ENCODE data around the gene SMAGP. TPM values are rescaled to one million over a fixed set of nuclear protein-coding genes. Genes with fewer than 3 reads are reported as not detected.
"Not testable (repeated sequence)": the region's sequence is repeated elsewhere in the genome, so short reads cannot be mapped to it uniquely, and the experiment has no call there.

SMAGP gene
- total RNA-seq, 1 donor from 2014 or later = 9.1 TPM

DNA sequence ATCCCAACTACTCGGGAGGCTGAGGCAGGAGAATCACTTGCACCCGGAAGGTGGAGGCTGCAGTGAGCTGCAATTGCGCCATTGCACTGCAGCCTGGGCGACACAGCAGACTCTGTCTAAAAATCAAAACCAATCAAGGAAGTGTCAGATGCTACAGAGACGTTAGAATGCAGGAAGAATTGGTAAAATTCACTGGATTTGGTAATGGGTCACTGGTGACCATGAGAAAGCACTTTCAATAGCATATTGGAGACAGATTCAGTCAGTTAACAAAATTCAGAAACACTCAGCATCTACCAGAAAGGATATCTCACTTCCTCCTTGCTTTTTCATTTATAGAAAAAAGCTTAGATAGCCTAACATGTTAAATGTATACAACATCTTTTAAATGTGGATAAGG is 36.3 kb upstream of the SMAGP start:
- H3K36me3 Mint-ChIP-seq (ENCODE audit: insufficient read depth) = no peaks in the 10 kb centered on the region
- TF ChIP-seq, protein P1, sequence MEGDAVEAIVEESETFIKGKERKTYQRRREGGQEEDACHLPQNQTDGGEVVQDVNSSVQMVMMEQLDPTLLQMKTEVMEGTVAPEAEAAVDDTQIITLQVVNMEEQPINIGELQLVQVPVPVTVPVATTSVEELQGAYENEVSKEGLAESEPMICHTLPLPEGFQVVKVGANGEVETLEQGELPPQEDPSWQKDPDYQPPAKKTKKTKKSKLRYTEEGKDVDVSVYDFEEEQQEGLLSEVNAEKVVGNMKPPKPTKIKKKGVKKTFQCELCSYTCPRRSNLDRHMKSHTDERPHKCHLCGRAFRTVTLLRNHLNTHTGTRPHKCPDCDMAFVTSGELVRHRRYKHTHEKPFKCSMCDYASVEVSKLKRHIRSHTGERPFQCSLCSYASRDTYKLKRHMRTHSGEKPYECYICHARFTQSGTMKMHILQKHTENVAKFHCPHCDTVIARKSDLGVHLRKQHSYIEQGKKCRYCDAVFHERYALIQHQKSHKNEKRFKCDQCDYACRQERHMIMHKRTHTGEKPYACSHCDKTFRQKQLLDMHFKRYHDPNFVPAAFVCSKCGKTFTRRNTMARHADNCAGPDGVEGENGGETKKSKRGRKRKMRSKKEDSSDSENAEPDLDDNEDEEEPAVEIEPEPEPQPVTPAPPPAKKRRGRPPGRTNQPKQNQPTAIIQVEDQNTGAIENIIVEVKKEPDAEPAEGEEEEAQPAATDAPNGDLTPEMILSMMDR (IDR thresholded peaks at IDR 0.05; ENCODE audit: unreplicated experiment) = no peak
- no peak for DNase-seq (ENCODE audit: low spot score, unreplicated experiment)
- no peaks in the 10 kb centered on the region for H3K9me3 Mint-ChIP-seq (ENCODE audit: low read depth)
- H3K27me3 Mint-ChIP-seq = peaks cover 4% of the 10 kb centered on the region
- peaks cover 6% of the 10 kb centered on the region for H3K4me1 Mint-ChIP-seq (ENCODE audit: low read depth)
- no peak overlapping the region for H3K4me3 Mint-ChIP-seq (ENCODE audit: low read depth)
- H3K27ac Mint-ChIP-seq = no peak overlapping the region

DNA sequence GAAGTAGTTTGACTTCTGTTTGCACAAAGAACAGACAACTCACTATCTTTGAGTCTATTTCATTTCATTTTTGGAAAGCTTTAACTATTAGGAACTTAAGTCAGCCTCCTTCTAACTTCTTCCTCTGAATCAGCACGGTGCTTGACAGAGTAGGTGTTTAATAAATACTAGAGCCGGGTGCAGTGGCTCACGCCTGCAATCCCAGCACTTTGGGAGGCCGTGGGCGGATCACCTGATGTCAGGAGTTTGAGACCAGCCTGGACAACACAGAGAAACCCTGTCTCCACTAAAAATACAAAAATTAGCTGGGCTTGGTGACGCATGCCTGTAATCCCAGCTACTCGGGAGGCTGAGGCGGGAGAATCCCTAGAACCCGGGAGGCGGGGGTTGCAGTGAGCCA is 30.6 kb upstream of the SMAGP start:
- H3K4me1 Mint-ChIP-seq (ENCODE audit: low read depth); H3K27me3 Mint-ChIP-seq; H3K4me3 Mint-ChIP-seq (ENCODE audit: low read depth); H3K27ac Mint-ChIP-seq; DNase-seq (ENCODE audit: low spot score, unreplicated experiment); H3K36me3 Mint-ChIP-seq (ENCODE audit: insufficient read depth); H3K9me3 Mint-ChIP-seq (ENCODE audit: low read depth): not testable (repeated sequence)

DNA sequence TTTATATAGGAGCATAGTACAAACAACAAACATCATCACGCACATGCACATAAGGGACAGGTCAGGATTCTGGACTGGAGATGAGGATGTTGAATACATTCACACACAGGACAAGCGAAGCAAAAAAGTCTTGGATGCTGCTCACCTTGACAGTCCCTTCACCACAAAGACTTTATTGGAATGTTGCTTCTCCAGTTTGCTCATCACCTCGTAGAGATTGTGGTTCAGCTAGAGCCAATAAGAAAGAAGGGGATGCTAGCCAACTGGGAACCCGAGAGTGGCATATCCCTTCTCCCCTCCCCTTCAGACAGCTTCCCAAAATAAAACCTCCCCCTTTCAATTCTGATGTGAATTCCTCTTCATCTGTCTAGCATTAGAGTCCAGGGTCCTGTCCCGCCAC is 25.4 kb upstream of the SMAGP start:
- TF ChIP-seq, protein P1 (IDR thresholded peaks at IDR 0.05; ENCODE audit: unreplicated experiment) = no peak
- Mint-ChIP-seq H3K27me3 (no peaks in the 10 kb centered on the region), H3K4me3 (ENCODE audit: low read depth) (no peak overlapping the region), H3K36me3 (ENCODE audit: insufficient read depth) (no peaks in the 10 kb centered on the region), H3K4me1 (ENCODE audit: low read depth) (no peaks in the 10 kb centered on the region), H3K27ac (no peak overlapping the region), H3K9me3 (ENCODE audit: low read depth) (no peaks in the 10 kb centered on the region)
- DNase-seq (ENCODE audit: low spot score, unreplicated experiment) = no peak

DNA sequence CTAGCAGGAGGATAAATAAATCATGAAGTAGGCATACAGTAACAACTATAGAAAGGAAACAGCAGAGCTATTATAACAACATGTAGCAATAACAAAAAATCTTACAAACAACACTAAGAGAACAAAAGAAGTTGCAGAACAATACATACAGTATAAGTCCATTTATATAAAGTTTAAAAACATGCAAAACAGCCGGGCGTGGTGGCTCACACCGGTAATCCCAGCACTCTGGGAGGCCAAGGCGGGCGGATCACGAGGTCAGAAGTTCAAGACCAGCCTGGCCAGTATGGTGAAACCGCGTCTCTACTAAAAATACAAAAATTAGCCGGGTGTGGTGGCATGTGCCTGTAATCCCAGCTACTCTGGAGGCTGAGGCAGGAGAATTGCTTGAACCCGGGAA is 23.9 kb upstream of the SMAGP start:
- H3K36me3 Mint-ChIP-seq (ENCODE audit: insufficient read depth); H3K27ac Mint-ChIP-seq: not testable (repeated sequence)

DNA sequence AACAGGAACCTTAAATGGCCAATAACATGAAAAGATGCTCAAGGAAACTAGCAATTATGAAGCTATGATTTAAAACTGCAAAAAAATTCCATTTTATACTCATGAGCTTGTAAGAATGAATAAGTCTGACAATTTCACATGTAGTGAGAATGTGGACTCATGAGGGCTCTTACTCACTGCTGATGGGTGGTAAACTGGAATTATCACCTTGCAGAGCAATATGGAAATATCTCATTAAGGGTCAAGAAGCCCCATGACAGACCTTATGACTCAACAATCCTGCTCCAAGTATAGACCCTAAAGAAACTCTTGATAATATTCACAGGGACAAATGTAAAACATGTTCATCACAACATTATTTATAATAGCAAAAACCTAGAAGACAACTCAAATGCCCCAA is 23.5 kb upstream of the SMAGP start:
- TF ChIP-seq, protein P1 (IDR thresholded peaks at IDR 0.05; ENCODE audit: unreplicated experiment) = no peak
- no peaks in the 10 kb centered on the region for H3K27me3 Mint-ChIP-seq
- H3K27ac Mint-ChIP-seq = no peak overlapping the region
- no peaks in the 10 kb centered on the region for H3K9me3 Mint-ChIP-seq (ENCODE audit: low read depth)
- H3K4me3 Mint-ChIP-seq (ENCODE audit: low read depth) = no peak overlapping the region
- H3K36me3 Mint-ChIP-seq (ENCODE audit: insufficient read depth) = no peaks in the 10 kb centered on the region
- H3K4me1 Mint-ChIP-seq (ENCODE audit: low read depth) = no peaks in the 10 kb centered on the region
- DNase-seq (ENCODE audit: low spot score, unreplicated experiment) = no peak

More for the DNA sequence above, 23.9 kb upstream of the SMAGP start:
- H3K4me1 Mint-ChIP-seq (ENCODE audit: low read depth); DNase-seq (ENCODE audit: low spot score, unreplicated experiment); H3K9me3 Mint-ChIP-seq (ENCODE audit: low read depth); H3K4me3 Mint-ChIP-seq (ENCODE audit: low read depth); H3K27me3 Mint-ChIP-seq: not testable (repeated sequence)

DNA sequence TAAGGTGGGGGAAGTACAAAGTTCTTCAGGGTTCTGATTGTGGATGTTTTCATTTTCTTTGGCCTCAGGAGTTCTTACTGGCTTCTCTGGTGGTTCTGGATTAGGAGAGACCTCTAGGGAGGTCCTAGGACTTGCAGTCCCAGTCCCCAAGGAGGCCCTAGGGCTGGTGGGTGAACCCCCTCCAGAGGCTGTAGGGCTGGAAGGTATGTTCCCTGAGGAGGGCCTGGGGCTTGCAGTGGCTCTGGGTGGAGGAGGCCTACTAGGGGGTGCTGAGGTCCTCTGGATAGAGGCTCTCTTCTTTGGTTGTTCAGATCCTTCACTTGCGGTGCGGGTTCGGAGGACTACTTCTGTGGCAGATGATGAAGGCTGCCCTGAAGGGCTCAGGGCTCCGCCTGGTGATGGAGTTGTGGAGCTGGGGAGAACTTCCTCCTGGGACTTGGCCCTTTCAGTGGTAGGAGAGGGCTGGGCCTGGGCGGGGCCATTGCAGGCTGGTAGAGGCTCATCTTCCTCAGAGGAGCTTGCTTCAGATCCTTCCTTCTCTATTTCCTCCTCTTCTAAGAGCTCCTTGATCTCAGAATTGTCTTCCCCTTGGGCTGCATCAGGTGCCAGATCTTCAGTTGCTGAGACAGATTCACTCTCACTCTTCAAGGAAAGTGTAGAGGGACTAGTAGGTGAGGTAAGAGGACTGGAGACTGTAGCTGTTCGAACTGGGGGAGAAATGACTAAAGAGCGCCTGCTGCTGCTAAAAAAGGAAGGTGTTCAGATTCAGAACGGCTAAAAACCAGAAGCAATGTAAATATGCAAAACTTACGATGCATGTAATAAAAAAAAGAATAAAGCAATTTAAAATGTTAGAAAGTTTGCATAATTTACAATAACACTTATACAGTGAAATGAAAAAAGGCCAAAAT is 21.6 kb upstream of the SMAGP start:
- H3K27me3 Mint-ChIP-seq; H3K4me3 Mint-ChIP-seq (ENCODE audit: low read depth); DNase-seq (ENCODE audit: low spot score, unreplicated experiment); H3K4me1 Mint-ChIP-seq (ENCODE audit: low read depth); H3K36me3 Mint-ChIP-seq (ENCODE audit: insufficient read depth); H3K27ac Mint-ChIP-seq; H3K9me3 Mint-ChIP-seq (ENCODE audit: low read depth): not testable (repeated sequence)

DNA sequence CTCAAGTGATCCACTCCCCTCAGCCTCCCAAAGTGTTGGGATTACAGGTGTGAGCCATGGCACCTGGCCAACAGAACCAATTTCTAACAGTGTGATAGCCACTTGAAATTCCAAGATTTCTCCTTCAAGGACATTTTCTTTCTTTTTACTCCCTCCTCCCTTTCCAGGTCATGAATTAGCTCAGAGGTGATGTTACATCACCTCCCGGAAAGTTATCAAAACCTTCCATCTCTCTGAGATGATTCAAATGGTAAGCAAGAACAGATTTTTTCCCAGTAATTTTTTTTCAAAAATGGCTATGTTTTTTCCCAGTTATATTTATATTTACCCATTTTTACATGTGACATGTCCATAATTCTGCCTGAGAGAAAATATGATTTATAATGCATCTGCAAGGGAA is 15.6 kb upstream of the SMAGP start:
- Mint-ChIP-seq H3K27ac (no peak overlapping the region), H3K9me3 (ENCODE audit: low read depth) (no peaks in the 10 kb centered on the region), H3K4me3 (ENCODE audit: low read depth) (no peak overlapping the region), H3K27me3 (no peaks in the 10 kb centered on the region), H3K4me1 (ENCODE audit: low read depth) (peaks cover 2% of the 10 kb centered on the region), H3K36me3 (ENCODE audit: insufficient read depth) (no peaks in the 10 kb centered on the region)
- TF ChIP-seq, protein P1 (IDR thresholded peaks at IDR 0.05; ENCODE audit: unreplicated experiment) = no peak
- no peak for DNase-seq (ENCODE audit: low spot score, unreplicated experiment)
